GM20431 (cell line): ENCODE results near the gene TMEM212.

Source experiments
- in situ Hi-C: fragments of 300-500 bp; cut with MseI, MboI; formaldehyde crosslinking; loops from one replicate; pipeline ENCODE4 v1.15.0; 2020; ENCODE audit warnings: low sequenced_read_pairs; ENCODE audit not compliant: unreplicated experiment

TMEM212 gene

DNA sequence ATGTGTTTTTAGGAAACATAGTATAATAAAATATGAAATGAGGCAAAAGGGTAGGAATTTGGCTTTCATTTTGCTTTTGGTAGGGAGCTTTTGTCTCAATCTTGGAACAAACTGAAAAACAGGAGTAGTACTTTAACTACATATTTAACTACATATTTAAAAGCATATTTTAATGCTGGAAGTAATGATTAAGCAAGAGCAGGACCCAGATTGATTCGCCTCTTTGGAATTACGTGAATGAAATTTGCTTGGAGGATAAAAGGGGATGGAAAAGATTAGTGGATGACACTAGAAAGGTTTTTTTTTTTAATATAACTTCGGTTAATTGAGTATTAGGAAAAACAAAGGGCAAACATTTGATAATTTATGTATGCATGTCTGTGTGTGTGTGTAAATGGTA lies 11.2 kb upstream of the TMEM212 start:
- in situ Hi-C loops, result no loop called here

DNA sequence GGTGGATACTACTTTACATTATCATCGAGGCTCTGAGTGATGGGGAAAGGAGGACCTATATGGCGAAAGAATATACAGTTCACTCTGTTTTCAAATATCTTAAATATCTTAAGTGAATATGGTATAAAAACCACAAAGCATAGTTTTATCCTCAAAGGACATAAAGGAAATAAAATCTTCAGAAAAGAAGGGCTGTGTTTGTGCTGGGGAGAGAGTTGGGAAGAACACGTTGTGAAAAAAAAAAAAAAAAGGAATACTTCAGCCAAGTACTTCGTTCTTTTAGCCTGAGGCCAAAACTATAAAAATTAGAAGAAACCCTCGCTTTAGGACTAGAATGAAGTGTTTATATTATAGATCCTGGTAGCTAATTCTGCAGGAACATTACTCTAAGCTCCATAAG lies 10.2 kb upstream of the TMEM212 start:
- in situ Hi-C loops, result no loop called here

GRCh38 chr3:171833789-171834460 lies 9.2 kb upstream of the TMEM212 start:
- in situ Hi-C loops, result no loop called here

- in situ Hi-C loops, result no loop called here
Observed at GRCh38 chr3:171834461-171834801, 8.7 kb upstream of the TMEM212 start.

GRCh38 chr3:171835116-171835515 lies 8.0 kb upstream of the TMEM212 start:
- in situ Hi-C loops, result no loop called here

GRCh38 chr3:171835613-171836012 lies 7.5 kb upstream of the TMEM212 start:
- in situ Hi-C loops, result no loop called here

- in situ Hi-C loops, result no loop called here
Observed at GRCh38 chr3:171836855-171837254, 6.3 kb upstream of the TMEM212 start.

- in situ Hi-C loops, result no loop called here
Observed at GRCh38 chr3:171837698-171838097, 5.5 kb upstream of the TMEM212 start.

- in situ Hi-C loops, result no loop called here
Observed at GRCh38 chr3:171838218-171838720, 4.9 kb upstream of the TMEM212 start.

DNA sequence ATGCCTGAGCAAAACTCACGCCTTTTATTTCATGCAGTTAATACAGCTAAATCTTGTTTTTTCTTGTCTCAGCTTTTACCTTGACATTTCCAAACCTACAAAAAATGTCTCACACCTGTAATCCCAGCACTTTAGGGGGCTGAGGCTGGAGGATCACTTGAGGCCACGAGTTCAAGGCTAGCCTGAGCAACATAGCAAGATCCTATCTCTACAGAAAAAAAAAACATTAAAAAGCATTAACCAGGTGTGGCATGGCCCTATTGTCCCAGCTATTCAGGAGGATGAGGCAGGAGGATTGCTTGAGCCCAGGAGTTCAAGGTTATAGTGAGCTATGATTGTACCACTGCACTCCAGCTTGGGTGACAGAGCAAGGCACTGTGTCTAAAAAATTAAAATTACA lies 3.9 kb upstream of the TMEM212 start:
- in situ Hi-C loops, result no loop called here

- in situ Hi-C loops, result no loop called here
Observed at GRCh38 chr3:171840445-171840810, 2.7 kb upstream of the TMEM212 start.

- in situ Hi-C loops, result no loop called here
Observed at GRCh38 chr3:171840811-171841619, 2.1 kb upstream of the TMEM212 start.

GRCh38 chr3:171841620-171842000 lies 1.5 kb upstream of the TMEM212 start:
- in situ Hi-C loops, result no loop called here

GRCh38 chr3:171844873-171845272 lies 1.7 kb downstream of the TMEM212 start:
- in situ Hi-C loops, result no loop called here

DNA sequence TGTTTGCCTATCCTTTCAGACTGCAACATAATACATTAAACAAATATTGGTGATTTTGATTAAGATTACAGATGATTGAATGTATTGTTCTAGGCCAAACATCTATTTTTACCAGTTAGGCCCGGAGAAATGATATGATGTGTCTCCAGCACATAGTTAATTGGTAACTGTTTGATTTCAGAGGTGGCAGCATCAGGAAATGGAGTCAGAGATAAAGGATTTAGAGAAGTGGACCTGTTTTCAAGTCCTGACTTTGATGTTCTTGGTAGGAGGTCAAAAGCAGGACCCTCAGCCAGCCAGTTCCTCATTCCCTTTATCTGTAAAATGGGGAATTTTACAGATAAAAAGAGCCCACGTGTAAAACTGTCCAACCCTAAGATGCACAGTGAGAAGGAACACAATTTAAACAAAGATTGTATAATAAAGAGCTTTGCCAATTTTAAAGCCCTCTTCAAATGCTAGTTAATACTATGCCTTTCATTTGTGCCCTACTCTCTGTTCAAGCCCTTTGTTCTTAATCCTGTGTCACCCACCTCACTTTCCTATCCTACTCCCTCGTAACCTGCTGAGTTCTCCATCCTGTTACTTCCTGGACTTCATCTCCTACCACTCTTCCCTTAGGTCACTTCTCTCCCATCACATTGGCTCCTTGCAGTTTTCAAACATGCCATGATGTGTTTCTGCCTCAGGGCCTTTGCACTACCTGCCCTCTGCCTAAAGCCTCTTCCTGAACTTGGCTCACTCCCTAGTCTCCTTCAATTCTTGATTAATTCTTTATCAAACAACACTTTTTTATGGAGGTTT lies 2.5 kb downstream of the TMEM212 start:
- in situ Hi-C loops, result no loop called here

DNA sequence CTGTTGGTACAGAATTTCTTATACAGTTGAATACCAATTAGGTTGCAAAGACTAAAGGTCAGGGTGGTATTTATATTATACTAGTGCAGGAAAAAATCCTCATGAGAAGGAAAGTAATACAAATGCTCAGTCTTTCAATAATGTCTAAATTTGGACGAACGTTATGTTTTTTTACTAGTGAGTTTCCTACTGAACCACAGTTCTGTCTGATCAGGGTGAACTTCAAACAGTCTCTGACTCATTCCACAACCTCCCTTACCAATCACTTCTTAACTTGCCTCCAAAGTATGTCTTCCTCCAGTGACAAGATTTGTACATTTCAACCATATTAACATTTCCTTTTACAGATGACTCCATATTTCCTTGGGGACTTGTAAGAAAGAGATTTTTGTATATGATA lies 3.4 kb downstream of the TMEM212 start:
- in situ Hi-C loops, result no loop called here

DNA sequence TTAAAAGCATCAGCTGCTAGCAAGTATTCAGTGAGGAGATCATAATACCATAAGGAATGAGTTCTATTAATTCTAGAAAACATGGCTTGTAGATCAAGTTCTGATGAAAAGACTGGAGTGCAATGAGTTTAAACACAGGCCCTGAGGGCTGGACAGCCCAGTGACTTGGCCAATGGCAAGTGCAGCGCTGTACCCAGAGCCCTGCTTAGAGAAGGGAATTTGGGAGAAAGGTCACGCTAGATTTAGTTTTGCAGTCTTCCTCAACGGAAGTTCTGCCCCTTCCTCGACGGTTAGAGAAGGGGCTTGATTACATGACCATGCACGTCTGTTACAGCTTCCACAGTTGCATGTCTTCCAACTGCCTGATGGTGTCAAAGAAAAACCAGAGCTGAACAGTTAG lies 4.0 kb downstream of the TMEM212 start:
- in situ Hi-C loops, result no loop called here

DNA sequence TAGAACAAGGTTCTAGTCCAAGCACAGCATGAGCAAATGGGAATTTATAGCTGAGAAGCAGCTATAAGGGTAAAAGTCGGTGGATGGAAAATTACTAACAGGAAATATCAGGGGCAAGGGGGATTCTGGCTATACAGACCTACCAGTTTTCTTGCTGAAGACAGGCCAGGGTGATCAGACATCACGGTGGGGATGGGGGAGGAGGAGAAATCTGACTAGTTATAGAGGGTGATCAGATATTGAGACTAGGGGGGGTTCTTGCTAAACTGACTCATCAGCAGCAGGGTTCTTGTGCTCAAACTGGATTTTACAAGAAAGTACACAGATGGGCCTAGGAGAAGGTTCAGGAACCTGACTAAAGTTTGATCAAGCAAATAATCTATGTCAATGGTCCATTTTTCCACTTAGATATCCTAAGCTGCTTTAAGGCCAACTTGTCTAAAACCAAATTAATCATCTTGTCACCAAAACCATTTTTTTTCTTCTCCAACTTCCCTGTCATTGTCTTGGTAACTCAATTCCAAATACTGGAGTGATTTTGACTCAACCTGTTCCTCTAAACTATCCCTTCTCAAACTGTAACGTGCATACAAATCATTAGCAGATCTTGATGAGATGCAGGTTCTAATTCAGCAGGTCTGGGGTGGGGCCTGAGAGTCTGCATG lies 4.6 kb downstream of the TMEM212 start:
- in situ Hi-C loops, result no loop called here

DNA sequence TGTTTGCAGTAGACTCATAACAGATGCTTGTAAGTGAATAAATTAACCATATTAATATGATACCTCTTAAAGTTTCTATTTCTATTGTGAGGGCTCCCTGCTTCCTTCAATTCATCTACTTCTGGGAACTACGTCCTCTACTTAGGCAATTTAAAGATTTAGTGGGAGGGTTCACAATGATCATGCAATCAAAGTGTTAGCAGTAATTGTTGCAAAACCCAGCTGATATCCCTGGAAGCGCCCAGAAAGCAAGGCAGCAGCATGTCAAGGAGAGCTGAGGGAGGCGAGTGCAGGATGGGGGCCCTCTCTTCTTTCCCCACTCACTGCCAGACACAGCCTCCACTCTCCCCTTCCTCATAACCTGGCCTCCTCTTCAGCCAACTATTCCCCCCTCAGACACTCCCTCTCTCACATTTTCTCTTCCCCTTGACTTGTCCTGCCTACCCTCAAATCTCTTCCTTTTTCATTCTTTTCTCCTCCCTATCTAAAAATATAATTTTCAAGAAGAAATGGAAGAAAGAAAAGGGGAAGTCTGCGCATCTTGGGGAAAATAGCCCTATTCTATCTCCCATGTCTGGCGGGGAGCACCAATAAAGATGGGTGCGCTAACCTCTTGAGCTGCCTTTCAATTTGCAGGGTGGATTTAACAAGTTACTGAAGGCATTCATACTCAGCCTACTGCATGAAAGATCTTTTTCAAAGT lies 6.6 kb downstream of the TMEM212 start:
- in situ Hi-C loops, result no loop called here
